Ascending aorta (tissue), 2 donors: ENCODE data around the gene PLEKHB1. TPM values are rescaled to one million over a fixed set of nuclear protein-coding genes. Genes with fewer than 3 reads are reported as not detected.

ENCODE experiments used
- DNase-seq, 2 donors: peaks; one replicate each; pipeline ENCODE4 v3.0.0-alpha.2; 2019; ENCODE audit warnings: low spot score in 2 of 2
- H3K27ac ChIP-seq, 2 donors: fragments of 200-600 bp; sonication (generic); one replicate each; pipeline ENCODE4 v1.5.1; 2016 to 2017; ENCODE audit warnings: mild to moderate bottlenecking in 1 of 2
- H3K27me3 ChIP-seq: fragments of 200-600 bp; sonication (generic); one replicate; pipeline ENCODE4 v1.5.1; 2017
- H3K36me3 ChIP-seq, 2 donors: fragments of 200-600 bp; sonication (generic); one replicate each; pipeline ENCODE4 v1.5.1; 2016
- H3K4me1 ChIP-seq, 2 donors: fragments of 200-600 bp; sonication (generic); one replicate each; pipeline ENCODE4 v1.5.1; 2016 to 2017; ENCODE audit warnings: mild to moderate bottlenecking in 1 of 2
- H3K4me3 ChIP-seq, 2 donors: fragments of 200-600 bp; sonication (generic); one replicate each; pipeline ENCODE4 v1.5.1; 2016 to 2017; ENCODE audit warnings: mild to moderate bottlenecking in 1 of 2
- H3K9me3 ChIP-seq, 2 donors: fragments of 200-600 bp; sonication (generic); one replicate each; pipeline ENCODE4 v1.5.1; 2016
- CTCF ChIP-seq, 3 experiments: fragments of 200-600 bp in 2 of 3; fragments of 450-650 bp in 1 of 3; sonication (generic) in 2 of 3; IDR thresholded peaks; one replicate each; pipeline ENCODE4 v1.5.1; 2016 to 2019; ENCODE audit warnings: antibody characterized with exemption in 3 of 3, mild to moderate bottlenecking in 1 of 3, moderate library complexity in 1 of 3
- intact Hi-C: fragments of 100-400 bp; cut with DNase I; formaldehyde crosslinking; loops from one replicate; pipeline ENCODE4 v1.15.1; 2023
- total RNA-seq: library from RNA; depleted of rRNA; stranded (reverse); fragments of >200 nt; gene quantifications from one replicate; pipeline ENCODE4 v1.1.0, GENCODE V29; 2016

The PLEKHB1 gene
- total RNA-seq, 1 donor from 2014 or later: 3.5 TPM

- H3K4me3 ChIP-seq: no peak overlapping the region
- TF ChIP-seq CTCF (IDR thresholded peaks at IDR 0.05): no peak
- intact Hi-C loops: loop anchor here (2.0 kb wide), 1 partner anchor 309 kb away; no protein-coding TSS in a partner anchor
- peaks cover 0 to 8% of the 10 kb centered on the region in 2 donors for H3K4me1 ChIP-seq
- H3K27me3 ChIP-seq: no peaks in the 10 kb centered on the region
- no peak for DNase-seq
- no peak overlapping the region for H3K27ac ChIP-seq
- no peaks in the 10 kb centered on the region for H3K9me3 ChIP-seq
- no peaks in the 10 kb centered on the region for H3K36me3 ChIP-seq
These were observed 13.6 kb downstream of the PLEKHB1 start for GRCh38 chr11:73659961-73660360.

GRCh38 chr11:73660497-73661034 is 14.2 kb downstream of the PLEKHB1 start:
- Histone ChIP-seq H3K36me3 (no peaks in the 10 kb centered on the region), H3K4me1 (peaks cover 0 to 8% of the 10 kb centered on the region in 2 donors), H3K4me3 (peak overlapping the region; percentile 29 to 58), H3K27ac (no peak overlapping the region), H3K27me3 (no peaks in the 10 kb centered on the region), H3K9me3 (no peaks in the 10 kb centered on the region)
- no peak for DNase-seq
- intact Hi-C loops: loop anchor here (1.0 to 2.0 kb wide), 3 partner anchors 35 to 310 kb away; no protein-coding TSS in a partner anchor
- no peak for TF ChIP-seq CTCF (IDR thresholded peaks at IDR 0.05)

- Histone ChIP-seq H3K27me3 (no peaks in the 10 kb centered on the region), H3K4me1 (peaks cover 0 to 8% of the 10 kb centered on the region in 2 donors), H3K36me3 (no peaks in the 10 kb centered on the region), H3K4me3 (peak overlapping the region; percentile 29 to 58), H3K27ac (no peak overlapping the region), H3K9me3 (no peaks in the 10 kb centered on the region)
- peak; percentile 51 to 94 for DNase-seq
- intact Hi-C loops: loop anchor here (1.0 to 2.0 kb wide), 3 partner anchors 36 to 310 kb away; no protein-coding TSS in a partner anchor
- TF ChIP-seq CTCF (IDR thresholded peaks at IDR 0.05): peak; percentile 94 to 97 (median 96)
These were observed 14.8 kb downstream of the PLEKHB1 start for GRCh38 chr11:73661035-73661628.

- intact Hi-C loops: no loop called here
- H3K4me3 ChIP-seq: no peak overlapping the region
- DNase-seq: no peak
- H3K27ac ChIP-seq: no peak overlapping the region
- no peak for TF ChIP-seq CTCF (IDR thresholded peaks at IDR 0.05)
- no peaks in the 10 kb centered on the region for H3K9me3 ChIP-seq
- H3K27me3 ChIP-seq: no peaks in the 10 kb centered on the region
- H3K36me3 ChIP-seq: no peaks in the 10 kb centered on the region
- peaks cover 0 to 8% of the 10 kb centered on the region in 2 donors for H3K4me1 ChIP-seq
These were observed 16.2 kb downstream of the PLEKHB1 start for GRCh38 chr11:73662445-73663157.

GRCh38 chr11:73663604-73664495 is 17.5 kb downstream of the PLEKHB1 start:
- no peak overlapping the region for H3K4me3 ChIP-seq
- H3K4me1 ChIP-seq: peaks cover 0 to 8% of the 10 kb centered on the region in 2 donors
- no peaks in the 10 kb centered on the region for H3K27me3 ChIP-seq
- no peak for DNase-seq
- TF ChIP-seq CTCF (IDR thresholded peaks at IDR 0.05): no peak
- H3K9me3 ChIP-seq: no peaks in the 10 kb centered on the region
- intact Hi-C loops: no loop called here
- H3K27ac ChIP-seq: no peak overlapping the region
- H3K36me3 ChIP-seq: no peaks in the 10 kb centered on the region
